PC-9 (cell line): Measurements from ENCODE around the gene ITIH5.

Source experiments
- CTCF ChIP-seq: fragments of 200-600 bp; sonication (generic); conservative IDR thresholded peaks from 2 replicates; pipeline ENCODE4 v1.6.1; 2017; ENCODE audit warnings: mixed run types, antibody characterized with exemption, mild to moderate bottlenecking, moderate library complexity
- EZH2 ChIP-seq: fragments of 200-600 bp; sonication (generic); IDR thresholded peaks from 2 replicates; pipeline ENCODE4 v1.8.0; 2017; ENCODE audit warnings: antibody characterized with exemption, low read depth

- TF ChIP-seq CTCF (no peak), EZH2 (no peak)
Measured at GRCh38 chr10:7593905-7594304, 72.9 kb downstream of the ITIH5 start.
